GM12892 (cell line): ENCODE measurements around the gene SSH2.
"Not testable (repeated sequence)": the region's sequence is repeated elsewhere in the genome, so short reads cannot be mapped to it uniquely, and the experiment has no call there.

Experiments used
- DNase-seq: peaks from one replicate; pipeline ENCODE4 v3.0.0; 2011; ENCODE audit not compliant: insufficient read length
- FAIRE-seq: peaks from 2 replicates; lab custom pipeline; 2011; peaks lifted over from hg19 to GRCh38; lab: Jason Lieb, UNC
- POLR2A ChIP-seq: IDR thresholded peaks from 2 replicates; pipeline ENCODE4 v1.6.1; 2011; ENCODE audit warnings: low read depth, low read length, control low read depth
- POLR2AphosphoS5 ChIP-seq: IDR thresholded peaks from 2 replicates; pipeline ENCODE4 v1.6.1; 2011; ENCODE audit warnings: low read depth, low read length, control low read depth
- TAF1 ChIP-seq: IDR thresholded peaks from 2 replicates; pipeline ENCODE4 v1.6.1; 2011; ENCODE audit warnings: low read depth, mild to moderate bottlenecking, control low read depth, low read length, borderline replicate concordance

The SSH2 gene

DNA sequence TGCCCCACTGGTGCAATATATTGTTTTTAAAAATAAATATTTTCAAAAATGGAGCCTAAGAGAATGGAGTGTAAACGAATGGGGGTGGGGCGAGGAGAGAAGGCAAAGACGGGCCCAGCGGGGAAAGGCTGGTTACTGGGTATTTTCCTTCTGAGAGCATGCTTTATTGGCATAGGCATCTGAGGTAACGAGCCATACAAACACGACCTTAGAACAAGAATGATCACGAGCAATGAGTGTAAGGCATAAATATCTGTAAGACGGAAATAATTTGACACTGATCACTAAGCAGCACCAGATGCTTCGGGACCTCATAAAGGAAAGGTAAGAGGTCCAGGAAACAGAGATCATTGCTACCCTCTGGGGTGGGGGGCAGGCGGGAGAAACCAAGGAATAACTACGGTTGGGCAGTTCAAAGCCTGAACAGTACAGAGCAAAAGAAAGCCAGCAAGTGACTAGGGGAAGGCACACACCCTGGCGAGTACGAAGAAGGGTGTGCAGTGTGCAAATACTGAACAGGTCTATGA, 959 bp downstream of the SSH2 start:
- DNase-seq: no peak
- TF ChIP-seq POLR2A (no peak), POLR2AphosphoS5 (peak; percentile 66; the same call in 1 of the 2 replicates)
- no peak for FAIRE-seq

DNA sequence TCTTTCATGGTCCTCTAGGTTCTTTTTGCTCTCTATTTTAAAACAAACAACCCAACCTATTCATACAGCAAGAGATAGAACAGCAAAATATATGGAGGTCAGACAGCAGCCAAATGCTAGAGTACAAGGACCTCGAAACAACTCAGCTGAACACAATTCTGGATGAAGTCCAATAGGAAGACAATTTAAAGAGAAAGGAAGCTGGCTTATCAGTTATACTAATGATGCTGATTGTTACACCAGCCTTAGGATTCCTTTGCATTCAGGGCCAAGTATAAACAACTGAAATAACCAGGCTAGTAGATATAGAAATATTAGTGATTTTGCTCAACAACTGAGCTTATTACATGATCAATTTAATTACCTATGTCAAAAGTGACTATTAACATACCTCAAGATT, 2.5 kb downstream of the SSH2 start:
- no peak for DNase-seq
- FAIRE-seq: no peak
- TF ChIP-seq POLR2A: no peak
- no peak for TF ChIP-seq POLR2AphosphoS5
- TF ChIP-seq TAF1: no peak

DNA sequence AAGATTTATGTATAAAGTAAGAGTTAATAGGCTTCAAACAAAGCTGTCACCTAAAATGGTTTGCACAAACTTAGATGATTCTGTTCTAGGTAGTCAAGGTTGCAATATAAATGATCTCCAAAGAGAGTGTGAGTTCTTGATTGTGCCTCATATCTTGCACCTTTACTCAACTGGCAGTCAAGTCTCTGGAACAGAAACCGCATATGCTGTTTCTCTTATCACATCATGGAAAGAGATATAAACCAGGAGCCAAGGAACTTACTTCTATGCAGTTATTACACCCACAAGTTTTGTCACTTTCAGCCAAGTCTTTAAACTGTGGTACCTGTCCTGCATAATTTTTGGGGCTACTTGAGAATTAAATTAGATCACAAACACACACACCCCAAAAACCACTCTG, 5.2 kb downstream of the SSH2 start:
- no peak for TF ChIP-seq POLR2AphosphoS5
- TF ChIP-seq POLR2A: no peak
- TF ChIP-seq TAF1: no peak
- FAIRE-seq: no peak
- DNase-seq: no peak

DNA sequence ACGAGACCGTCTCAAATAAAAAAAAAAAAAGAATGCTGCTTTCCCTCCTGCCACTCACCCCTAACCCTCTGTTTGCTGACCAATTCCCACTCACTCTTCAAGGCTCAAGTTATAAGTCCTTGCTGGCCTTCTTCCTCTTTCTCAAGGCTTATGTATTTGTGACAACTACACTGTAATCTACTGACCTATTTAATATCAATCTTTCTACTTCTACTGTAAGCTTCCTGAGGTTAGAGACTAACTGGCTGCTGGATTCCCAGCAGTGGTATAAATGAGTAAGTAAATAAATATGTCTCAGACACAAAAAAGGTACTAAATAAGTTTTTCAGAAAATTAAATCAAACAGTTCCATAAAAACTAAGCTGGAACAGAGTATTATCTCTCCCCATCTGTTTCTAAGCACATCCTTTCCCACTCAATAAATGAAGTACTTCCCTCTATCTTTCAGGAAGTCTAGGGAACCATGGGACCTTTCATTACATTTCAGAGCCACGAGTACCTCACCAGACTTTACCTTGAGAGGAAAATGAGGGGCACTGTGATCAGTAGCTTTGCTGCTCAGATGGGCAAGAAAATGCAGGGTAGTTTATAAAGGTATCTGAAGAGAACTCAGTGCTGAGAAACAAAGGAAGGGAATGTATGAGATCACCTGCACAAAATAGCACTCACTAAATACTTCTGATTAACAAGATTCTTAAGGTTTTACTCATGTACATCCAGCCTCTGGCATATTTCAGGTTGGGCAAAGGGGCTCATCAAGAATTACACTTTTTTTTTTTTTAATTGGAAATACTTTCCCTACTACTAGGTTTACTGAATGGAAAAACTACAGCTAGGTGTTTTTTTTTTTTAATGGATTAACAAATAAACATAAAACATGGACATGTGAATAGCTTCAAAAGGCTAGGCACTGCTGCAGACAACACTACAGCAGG, 10.8 kb downstream of the SSH2 start:
- no peak for FAIRE-seq

DNA sequence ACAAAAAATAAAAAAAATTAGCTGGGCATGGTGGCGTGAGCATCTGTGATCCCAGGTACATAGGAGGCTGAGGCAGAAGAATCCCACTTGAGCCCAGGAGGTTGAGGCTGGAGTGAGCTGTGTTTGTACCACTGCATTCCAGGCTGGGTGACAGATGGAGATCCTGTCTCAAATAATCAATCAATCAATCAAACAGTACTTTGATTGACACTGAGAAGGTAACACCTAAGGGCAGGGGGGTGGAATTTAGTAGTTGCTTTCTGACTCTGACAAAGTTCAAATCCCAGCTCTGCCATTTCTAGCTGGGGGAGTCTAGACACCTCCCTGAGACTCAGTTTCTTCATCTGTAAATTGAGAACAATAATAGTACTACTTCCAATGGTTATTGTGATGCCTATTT, 12.0 kb downstream of the SSH2 start:
- TF ChIP-seq POLR2AphosphoS5 (no peak), TAF1 (no peak), POLR2A (no peak)
- FAIRE-seq (peak; percentile 40), DNase-seq (no peak)

More for the DNA sequence above, 10.8 kb downstream of the SSH2 start:
- TF ChIP-seq TAF1: no peak
- no peak for TF ChIP-seq POLR2A
- DNase-seq: no peak

DNA sequence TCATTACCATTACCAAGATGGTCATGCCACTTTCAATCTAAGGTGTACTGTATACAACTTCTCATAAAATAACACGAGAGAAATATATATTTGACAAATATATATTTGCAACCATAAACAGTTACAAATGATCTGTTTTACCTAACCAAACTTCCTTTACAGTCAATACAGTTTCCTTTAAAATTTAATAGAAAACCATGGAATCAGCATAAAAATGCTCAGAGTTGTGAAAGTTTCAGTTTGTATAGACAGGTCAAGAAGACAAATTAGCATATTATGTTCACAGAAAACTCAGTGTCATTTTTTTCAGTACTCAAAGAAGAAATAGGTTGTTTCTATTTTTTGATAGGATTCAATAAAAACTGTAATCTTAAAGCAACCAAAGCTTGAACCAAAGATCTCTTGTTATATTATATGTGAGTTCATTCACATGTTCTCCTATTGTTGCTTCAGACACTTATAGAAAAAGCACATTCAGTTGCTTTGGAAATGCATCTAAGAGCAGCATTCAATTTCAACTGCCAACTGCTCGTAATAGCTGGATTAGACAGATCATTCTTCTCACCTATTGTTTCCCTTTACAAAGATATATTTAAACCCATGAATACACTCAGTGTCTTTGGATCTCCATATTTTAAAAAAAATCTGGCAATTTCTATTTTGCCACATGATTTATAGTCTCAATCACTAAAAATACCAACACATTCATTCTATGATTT, 15.1 kb downstream of the SSH2 start:
- peak; percentile 17 for FAIRE-seq
- no peak for TF ChIP-seq POLR2A
- no peak for TF ChIP-seq TAF1
- TF ChIP-seq POLR2AphosphoS5: no peak
- DNase-seq: no peak

DNA sequence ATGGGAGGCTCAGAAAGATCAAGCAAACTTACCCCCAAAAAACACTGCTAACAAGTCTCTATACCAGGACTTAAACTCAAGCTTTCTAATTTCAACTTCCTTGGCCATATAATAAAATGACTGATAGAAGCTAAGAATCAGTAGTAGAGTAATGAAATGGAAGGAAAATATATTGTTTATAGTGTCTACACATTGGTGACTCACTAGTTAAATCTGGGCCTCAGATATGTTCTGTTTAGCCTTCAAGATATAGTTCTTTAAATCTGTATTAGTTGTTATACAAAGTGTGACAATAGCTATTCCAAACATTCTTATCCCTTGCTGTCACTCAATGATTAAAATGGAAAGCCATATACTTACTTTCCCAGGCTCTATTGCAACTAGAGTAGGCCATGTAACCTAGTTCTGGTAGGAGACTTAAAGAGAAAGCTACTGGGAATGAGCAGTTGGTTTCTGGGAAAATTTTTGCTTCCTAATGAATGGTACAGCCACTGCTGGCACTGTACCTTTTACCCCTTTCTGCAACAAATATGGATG, 18.3 kb downstream of the SSH2 start:
- DNase-seq (no peak), FAIRE-seq (no peak)
- TF ChIP-seq POLR2AphosphoS5: no peak
- TF ChIP-seq TAF1: no peak
- no peak for TF ChIP-seq POLR2A

DNA sequence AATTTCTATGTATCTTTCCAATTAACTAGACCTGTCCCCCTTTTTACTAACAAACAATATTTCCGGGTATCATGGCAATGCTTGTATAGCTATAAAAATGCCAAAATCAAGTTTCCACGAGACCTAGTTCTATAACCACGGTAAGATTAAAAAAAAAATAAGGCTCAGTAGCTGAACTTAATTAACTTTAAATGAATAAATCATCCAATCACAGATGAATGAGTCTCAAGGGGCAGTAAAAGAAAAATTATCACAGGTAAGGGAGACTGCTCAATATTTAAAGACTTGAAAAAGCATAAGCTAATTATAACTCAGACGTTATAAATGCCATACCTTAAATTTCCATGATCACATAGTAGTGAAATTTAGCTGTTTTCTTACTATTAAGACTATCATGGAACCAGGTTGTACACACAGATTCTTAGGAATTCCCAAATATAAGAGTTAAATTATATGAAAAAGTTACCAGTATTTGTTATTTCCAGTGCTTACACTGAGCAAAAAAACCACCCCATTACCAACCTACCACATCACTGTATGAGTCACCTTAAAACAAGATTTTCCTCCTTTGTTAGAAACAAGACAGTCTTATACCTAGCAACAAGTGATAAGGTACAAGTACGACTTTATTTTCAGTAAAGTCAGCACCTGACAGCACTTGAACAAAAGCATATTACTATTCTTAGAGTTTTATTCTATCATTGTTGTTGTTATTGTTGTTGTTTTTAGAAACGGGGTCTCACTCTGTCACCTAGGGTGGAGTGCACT, 20.6 kb downstream of the SSH2 start:
- DNase-seq (no peak), FAIRE-seq (no peak)
- no peak for TF ChIP-seq TAF1
- no peak for TF ChIP-seq POLR2A
- TF ChIP-seq POLR2AphosphoS5: no peak

DNA sequence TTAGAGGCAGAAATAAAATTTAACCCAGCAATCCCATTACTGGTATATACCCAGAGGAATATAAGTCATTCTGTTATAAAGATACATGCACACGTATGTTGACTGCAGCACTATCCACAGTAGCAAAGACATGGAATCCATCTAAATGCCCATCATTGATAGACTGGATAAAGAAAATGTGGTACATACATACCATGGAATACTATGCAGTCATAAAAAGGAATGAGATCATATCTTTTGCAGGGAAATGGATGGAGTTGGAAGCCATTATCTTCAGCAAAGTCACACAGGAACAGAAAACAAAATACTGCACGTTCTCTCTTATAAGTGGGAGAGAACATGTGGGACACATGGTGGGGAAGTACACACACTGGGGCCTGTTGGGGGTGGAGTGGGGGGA, 23.1 kb downstream of the SSH2 start:
- no peak for TF ChIP-seq POLR2A
- TF ChIP-seq TAF1: no peak
- no peak for TF ChIP-seq POLR2AphosphoS5
- no peak for DNase-seq
- no peak for FAIRE-seq

DNA sequence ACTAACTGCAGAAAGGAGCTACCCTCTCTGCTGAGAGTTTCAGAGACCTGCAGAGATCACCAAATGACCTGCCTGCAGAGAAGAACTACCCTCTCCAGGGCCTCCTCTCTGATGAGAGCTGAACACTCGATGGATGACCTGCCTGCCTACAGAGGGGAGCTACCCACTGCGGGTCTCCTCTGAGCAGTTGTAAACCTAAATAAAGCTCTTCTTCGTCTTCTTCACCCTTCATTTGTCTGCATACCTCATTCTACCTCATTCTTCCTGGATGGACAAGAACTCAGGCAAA, 24.2 kb downstream of the SSH2 start:
- FAIRE-seq: no peak
- DNase-seq: no peak
- no peak for TF ChIP-seq POLR2A
- no peak for TF ChIP-seq POLR2AphosphoS5
- no peak for TF ChIP-seq TAF1

DNA sequence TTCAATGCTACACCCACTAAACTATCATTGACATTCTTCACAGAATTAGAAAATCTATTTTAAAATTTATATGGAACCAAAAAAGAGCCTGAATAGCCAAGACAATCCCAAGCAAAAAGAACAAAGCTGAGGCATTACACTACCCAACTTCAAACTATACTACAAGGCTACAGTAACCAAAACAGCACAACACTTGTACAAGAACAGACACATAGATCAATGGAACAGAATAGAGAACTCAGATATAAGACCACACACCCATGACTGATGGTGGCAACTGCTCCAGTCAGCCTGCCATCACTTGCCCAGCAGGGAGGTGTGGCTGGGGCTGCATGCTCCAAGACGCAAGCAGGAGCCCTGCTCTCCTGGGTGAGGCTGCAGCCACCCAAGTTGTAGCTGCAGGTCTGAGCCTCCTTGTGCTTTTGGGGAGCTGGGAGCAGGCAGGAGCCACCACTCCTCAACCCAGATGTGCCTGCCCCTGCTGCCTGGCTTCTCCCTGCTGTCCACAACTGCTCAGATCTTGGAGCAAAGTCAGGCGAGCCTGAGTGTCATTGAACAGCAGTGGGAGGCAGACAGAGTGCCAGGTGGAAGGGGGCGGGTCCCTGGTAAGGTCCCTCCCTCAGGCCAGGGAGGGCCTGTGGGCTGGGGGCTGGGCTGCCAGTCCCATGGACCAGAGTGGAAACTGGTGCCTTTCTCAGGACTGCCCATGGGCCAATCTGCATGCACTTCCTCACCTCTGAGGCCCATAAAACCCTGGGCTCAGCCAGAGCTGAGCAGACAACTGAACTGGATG, 24.7 kb downstream of the SSH2 start:
- TF ChIP-seq POLR2A (no peak), TAF1 (no peak), POLR2AphosphoS5 (no peak)
- FAIRE-seq (no peak), DNase-seq (no peak)

DNA sequence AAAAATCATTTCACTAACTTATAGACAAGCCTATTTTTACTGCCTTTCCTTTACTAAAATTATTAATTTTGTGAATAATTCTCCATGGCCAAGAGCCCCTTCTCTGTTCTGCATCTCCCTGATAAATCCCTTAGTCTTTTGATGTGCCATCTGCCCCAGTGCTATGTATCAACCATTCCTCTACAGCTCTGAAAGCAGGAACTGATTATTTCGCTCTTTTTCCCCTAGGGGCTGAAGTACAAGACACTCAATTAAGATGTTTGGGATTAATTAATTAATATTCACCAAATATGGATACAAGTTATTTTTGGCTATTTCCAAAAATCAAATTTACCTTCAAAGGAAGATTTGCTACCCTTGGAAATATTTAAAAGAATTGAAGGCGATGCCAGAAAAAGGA, 26.6 kb downstream of the SSH2 start:
- TF ChIP-seq POLR2AphosphoS5 (no peak), TAF1 (no peak), POLR2A (no peak)
- FAIRE-seq (no peak), DNase-seq (no peak)

DNA sequence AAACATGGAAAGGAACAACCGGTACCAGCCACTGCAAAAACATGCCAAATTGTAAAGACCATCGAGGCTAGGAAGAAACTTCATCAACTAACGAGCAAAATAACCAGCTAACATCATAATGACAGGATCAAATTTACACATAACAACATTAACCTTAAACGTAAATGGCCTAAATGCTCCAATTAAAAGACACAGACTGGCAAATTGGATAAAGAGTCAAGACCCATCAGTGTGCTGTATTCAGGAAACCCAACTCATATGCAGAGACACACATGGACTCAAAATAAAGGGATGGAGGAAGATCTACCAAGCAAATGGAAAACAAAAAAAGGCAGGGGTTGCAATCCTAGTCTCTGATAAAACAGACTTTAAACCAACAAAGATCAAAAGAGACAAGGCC, 32.9 kb downstream of the SSH2 start:
- DNase-seq, FAIRE-seq: not testable (repeated sequence)
